HepG2 (cell line): ENCODE data around the gene ATP6V1C2. TPM values are rescaled to one million over a fixed set of nuclear protein-coding genes. Genes with fewer than 3 reads are reported as not detected.

Source experiments
- AKAP8 ChIP-seq: sonication (generic); formaldehyde crosslinking; IDR thresholded peaks from 2 replicates; pipeline ENCODE4 v1.5.1; 2020; ENCODE audit warnings: mild to moderate bottlenecking, missing genetic modification reagents
- ATAD3A ChIP-seq: sonication (generic); formaldehyde crosslinking; IDR thresholded peaks from 2 replicates; pipeline ENCODE4 v1.4.0; 2020; ENCODE audit warnings: missing genetic modification reagents
- CHD4 ChIP-seq: fragments of 200-600 bp; sonication (generic); IDR thresholded peaks from 2 replicates; pipeline ENCODE4 v1.7.0; 2017; ENCODE audit warnings: mild to moderate bottlenecking, low read length, borderline replicate concordance
- HDAC6 ChIP-seq: fragments of 200-600 bp; sonication (generic); IDR thresholded peaks from 2 replicates; pipeline ENCODE4 v1.7.0; 2017; ENCODE audit warnings: mild to moderate bottlenecking, antibody characterized with exemption, low read length, low read depth
- KDM5A ChIP-seq: fragments of 200-600 bp; sonication (generic); IDR thresholded peaks from 2 replicates; pipeline ENCODE4 v1.7.0; 2018; ENCODE audit warnings: antibody characterized with exemption, mild to moderate bottlenecking, low read length, borderline replicate concordance
- MTA1 ChIP-seq: sonication (generic); formaldehyde crosslinking; IDR thresholded peaks from 2 replicates; pipeline ENCODE4 v1.4.0; 2020; ENCODE audit warnings: missing genetic modification reagents, mild to moderate bottlenecking, borderline replicate concordance
- XBP1 ChIP-seq: sonication (generic); formaldehyde crosslinking; IDR thresholded peaks from 2 replicates; pipeline ENCODE4 v1.5.0; 2020; ENCODE audit warnings: missing genetic modification reagents
- ZNF180 ChIP-seq: sonication (generic); formaldehyde crosslinking; IDR thresholded peaks from 2 replicates; pipeline ENCODE4 v1.4.0; 2020; ENCODE audit warnings: low read depth, missing genetic modification reagents, borderline replicate concordance
- ZNF335 ChIP-seq: sonication (generic); formaldehyde crosslinking; IDR thresholded peaks from 2 replicates; pipeline ENCODE4 v1.4.0; 2020; ENCODE audit warnings: missing genetic modification reagents
- ZNF34 ChIP-seq: sonication (generic); formaldehyde crosslinking; IDR thresholded peaks from 2 replicates; pipeline ENCODE4 v1.4.0; 2020; ENCODE audit warnings: mild to moderate bottlenecking, missing genetic modification reagents, borderline replicate concordance
- ZNF510 ChIP-seq: sonication (generic); formaldehyde crosslinking; IDR thresholded peaks from 2 replicates; pipeline ENCODE4 v1.4.0; 2020; ENCODE audit warnings: low read depth, mild to moderate bottlenecking, missing genetic modification reagents
- ZNF709 ChIP-seq: sonication (generic); formaldehyde crosslinking; IDR thresholded peaks from 2 replicates; pipeline ENCODE4 v1.5.0; 2020; ENCODE audit warnings: mild to moderate bottlenecking, missing genetic modification reagents
- ZNF746 ChIP-seq: sonication (generic); formaldehyde crosslinking; IDR thresholded peaks from 2 replicates; pipeline ENCODE4 v1.8.0; 2022; ENCODE audit warnings: mild to moderate bottlenecking, missing genetic modification reagents
- polyA plus RNA-seq, 8 experiments: library from polyadenylated mRNA; depleted of rRNA in 3 of 8; stranded (reverse) in 7 of 8; unstranded in 1 of 8; fragments of >200 nt; fragmentation: Illumina TruSeq in 4 of 8; extraction: Trizol in 4 of 8; gene quantifications; 2 replicates each; pipeline versions ENCODE4 v1.2.1 to v1.2.3, GENCODE V29; 2011 to 2016; ENCODE audit warnings: low read depth in 4 of 8, missing spikeins in 1 of 8, mixed read lengths in 1 of 8; ENCODE audit not compliant: insufficient read depth in 1 of 8
- total RNA-seq, 5 experiments: library from RNA; depleted of rRNA; stranded (reverse); fragments of >200 nt; fragmentation: Illumina TruSeq; extraction: Trizol; gene quantifications; 2 replicates each; pipeline ENCODE4 v1.2.3, GENCODE V29; 2016; ENCODE audit warnings: low read depth in 1 of 5
- TF ChIP-seq, protein P1 (sequence below): sonication (generic); formaldehyde crosslinking; IDR thresholded peaks from 2 replicates; pipeline ENCODE4 v1.5.1; 2020; ENCODE audit warnings: mild to moderate bottlenecking, missing genetic modification reagents, moderate library complexity
- TF ChIP-seq, protein P2 (sequence below): sonication (generic); formaldehyde crosslinking; IDR thresholded peaks from 2 replicates; pipeline ENCODE4 v1.9.0; 2021; ENCODE audit warnings: mild to moderate bottlenecking, missing genetic modification reagents
- TF ChIP-seq, protein P3 (sequence below): sonication (generic); formaldehyde crosslinking; IDR thresholded peaks from 2 replicates; pipeline ENCODE4 v1.4.0; 2020; ENCODE audit warnings: mild to moderate bottlenecking, low read depth, missing genetic modification reagents
- TF ChIP-seq, protein P4 (sequence below): IDR thresholded peaks from 2 replicates; pipeline ENCODE4 v1.6.1; 2016; ENCODE audit warnings: control low read depth

ATP6V1C2 gene
- total and polyA plus RNA-seq, 2 of the 13 experiments (the other 11 are each of a cell fraction or from before 2014, with no cell fraction given): 0.04 to 0.29 TPM

DNA sequence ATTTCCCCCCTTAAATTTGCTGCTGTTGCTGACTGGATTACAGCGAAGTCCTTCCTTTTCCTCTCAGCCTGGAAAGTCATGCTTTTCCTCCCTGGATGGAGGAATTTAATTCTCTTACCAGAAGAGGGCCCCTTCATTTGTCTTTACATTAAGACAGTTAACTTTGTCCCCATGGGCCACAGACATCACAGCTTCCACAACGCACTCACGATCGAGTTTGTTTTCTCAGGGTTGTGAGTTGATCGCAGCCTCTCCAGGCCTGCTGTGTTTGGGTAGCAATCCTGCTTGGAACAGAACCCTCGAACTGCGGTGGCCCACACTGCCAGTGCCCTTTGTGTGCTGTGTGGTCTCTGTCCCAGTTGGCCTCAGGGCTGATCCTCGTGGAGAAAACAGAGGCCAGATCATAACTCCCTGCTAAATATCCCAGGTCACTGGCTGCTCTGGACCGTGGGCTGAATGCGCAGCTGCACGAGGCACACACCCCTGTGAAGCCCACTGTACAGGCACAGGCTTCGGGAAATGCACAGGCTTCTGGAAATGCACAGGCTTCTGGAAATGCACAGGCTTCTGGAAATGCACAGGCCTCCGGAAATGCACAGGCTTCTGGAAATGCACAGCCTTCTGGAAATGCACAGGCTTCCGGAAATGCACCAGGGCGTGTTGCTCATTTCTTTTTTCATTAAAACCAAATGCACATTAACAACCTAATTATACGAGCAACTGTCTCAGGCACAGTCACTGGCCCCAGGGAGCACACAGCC is 93.3 kb downstream of the ATP6V1C2 start (continued):
- TF ChIP-seq, protein P1, sequence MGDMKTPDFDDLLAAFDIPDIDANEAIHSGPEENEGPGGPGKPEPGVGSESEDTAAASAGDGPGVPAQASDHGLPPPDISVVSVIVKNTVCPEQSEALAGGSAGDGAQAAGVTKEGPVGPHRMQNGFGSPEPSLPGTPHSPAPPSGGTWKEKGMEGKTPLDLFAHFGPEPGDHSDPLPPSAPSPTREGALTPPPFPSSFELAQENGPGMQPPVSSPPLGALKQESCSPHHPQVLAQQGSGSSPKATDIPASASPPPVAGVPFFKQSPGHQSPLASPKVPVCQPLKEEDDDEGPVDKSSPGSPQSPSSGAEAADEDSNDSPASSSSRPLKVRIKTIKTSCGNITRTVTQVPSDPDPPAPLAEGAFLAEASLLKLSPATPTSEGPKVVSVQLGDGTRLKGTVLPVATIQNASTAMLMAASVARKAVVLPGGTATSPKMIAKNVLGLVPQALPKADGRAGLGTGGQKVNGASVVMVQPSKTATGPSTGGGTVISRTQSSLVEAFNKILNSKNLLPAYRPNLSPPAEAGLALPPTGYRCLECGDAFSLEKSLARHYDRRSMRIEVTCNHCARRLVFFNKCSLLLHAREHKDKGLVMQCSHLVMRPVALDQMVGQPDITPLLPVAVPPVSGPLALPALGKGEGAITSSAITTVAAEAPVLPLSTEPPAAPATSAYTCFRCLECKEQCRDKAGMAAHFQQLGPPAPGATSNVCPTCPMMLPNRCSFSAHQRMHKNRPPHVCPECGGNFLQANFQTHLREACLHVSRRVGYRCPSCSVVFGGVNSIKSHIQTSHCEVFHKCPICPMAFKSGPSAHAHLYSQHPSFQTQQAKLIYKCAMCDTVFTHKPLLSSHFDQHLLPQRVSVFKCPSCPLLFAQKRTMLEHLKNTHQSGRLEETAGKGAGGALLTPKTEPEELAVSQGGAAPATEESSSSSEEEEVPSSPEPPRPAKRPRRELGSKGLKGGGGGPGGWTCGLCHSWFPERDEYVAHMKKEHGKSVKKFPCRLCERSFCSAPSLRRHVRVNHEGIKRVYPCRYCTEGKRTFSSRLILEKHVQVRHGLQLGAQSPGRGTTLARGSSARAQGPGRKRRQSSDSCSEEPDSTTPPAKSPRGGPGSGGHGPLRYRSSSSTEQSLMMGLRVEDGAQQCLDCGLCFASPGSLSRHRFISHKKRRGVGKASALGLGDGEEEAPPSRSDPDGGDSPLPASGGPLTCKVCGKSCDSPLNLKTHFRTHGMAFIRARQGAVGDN (CRISPR knock-in tag): peak; percentile 89
- no peak for TF ChIP-seq ZNF34
- no peak for TF ChIP-seq ZNF709 (CRISPR knock-in tag)
- no peak for TF ChIP-seq ZNF746
- no peak for TF ChIP-seq KDM5A
- no peak for TF ChIP-seq MTA1 (CRISPR knock-in tag)
- no peak for TF ChIP-seq ZNF335 (CRISPR knock-in tag)
- TF ChIP-seq ATAD3A (CRISPR knock-in tag): no peak
- no peak for TF ChIP-seq CHD4
- no peak for TF ChIP-seq HDAC6
- TF ChIP-seq ZNF510 (CRISPR knock-in tag): no peak
- TF ChIP-seq, protein P2, sequence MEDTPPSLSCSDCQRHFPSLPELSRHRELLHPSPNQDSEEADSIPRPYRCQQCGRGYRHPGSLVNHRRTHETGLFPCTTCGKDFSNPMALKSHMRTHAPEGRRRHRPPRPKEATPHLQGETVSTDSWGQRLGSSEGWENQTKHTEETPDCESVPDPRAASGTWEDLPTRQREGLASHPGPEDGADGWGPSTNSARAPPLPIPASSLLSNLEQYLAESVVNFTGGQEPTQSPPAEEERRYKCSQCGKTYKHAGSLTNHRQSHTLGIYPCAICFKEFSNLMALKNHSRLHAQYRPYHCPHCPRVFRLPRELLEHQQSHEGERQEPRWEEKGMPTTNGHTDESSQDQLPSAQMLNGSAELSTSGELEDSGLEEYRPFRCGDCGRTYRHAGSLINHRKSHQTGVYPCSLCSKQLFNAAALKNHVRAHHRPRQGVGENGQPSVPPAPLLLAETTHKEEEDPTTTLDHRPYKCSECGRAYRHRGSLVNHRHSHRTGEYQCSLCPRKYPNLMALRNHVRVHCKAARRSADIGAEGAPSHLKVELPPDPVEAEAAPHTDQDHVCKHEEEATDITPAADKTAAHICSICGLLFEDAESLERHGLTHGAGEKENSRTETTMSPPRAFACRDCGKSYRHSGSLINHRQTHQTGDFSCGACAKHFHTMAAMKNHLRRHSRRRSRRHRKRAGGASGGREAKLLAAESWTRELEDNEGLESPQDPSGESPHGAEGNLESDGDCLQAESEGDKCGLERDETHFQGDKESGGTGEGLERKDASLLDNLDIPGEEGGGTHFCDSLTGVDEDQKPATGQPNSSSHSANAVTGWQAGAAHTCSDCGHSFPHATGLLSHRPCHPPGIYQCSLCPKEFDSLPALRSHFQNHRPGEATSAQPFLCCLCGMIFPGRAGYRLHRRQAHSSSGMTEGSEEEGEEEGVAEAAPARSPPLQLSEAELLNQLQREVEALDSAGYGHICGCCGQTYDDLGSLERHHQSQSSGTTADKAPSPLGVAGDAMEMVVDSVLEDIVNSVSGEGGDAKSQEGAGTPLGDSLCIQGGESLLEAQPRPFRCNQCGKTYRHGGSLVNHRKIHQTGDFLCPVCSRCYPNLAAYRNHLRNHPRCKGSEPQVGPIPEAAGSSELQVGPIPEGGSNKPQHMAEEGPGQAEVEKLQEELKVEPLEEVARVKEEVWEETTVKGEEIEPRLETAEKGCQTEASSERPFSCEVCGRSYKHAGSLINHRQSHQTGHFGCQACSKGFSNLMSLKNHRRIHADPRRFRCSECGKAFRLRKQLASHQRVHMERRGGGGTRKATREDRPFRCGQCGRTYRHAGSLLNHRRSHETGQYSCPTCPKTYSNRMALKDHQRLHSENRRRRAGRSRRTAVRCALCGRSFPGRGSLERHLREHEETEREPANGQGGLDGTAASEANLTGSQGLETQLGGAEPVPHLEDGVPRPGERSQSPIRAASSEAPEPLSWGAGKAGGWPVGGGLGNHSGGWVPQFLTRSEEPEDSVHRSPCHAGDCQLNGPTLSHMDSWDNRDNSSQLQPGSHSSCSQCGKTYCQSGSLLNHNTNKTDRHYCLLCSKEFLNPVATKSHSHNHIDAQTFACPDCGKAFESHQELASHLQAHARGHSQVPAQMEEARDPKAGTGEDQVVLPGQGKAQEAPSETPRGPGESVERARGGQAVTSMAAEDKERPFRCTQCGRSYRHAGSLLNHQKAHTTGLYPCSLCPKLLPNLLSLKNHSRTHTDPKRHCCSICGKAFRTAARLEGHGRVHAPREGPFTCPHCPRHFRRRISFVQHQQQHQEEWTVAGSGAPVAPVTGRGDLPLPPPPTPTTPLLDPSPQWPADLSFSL: no peak
- no peak for TF ChIP-seq AKAP8 (CRISPR knock-in tag)
- TF ChIP-seq, protein P3, sequence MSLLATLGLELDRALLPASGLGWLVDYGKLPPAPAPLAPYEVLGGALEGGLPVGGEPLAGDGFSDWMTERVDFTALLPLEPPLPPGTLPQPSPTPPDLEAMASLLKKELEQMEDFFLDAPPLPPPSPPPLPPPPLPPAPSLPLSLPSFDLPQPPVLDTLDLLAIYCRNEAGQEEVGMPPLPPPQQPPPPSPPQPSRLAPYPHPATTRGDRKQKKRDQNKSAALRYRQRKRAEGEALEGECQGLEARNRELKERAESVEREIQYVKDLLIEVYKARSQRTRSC: no peak
- TF ChIP-seq, protein P4, sequence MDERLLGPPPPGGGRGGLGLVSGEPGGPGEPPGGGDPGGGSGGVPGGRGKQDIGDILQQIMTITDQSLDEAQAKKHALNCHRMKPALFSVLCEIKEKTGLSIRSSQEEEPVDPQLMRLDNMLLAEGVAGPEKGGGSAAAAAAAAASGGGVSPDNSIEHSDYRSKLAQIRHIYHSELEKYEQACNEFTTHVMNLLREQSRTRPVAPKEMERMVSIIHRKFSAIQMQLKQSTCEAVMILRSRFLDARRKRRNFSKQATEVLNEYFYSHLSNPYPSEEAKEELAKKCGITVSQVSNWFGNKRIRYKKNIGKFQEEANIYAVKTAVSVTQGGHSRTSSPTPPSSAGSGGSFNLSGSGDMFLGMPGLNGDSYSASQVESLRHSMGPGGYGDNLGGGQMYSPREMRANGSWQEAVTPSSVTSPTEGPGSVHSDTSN (CRISPR knock-in tag): no peak
- no peak for TF ChIP-seq XBP1
- no peak for TF ChIP-seq ZNF180
